Measurements from ENCODE around the gene HLA-DMB.

HLA-DMB gene

DNA sequence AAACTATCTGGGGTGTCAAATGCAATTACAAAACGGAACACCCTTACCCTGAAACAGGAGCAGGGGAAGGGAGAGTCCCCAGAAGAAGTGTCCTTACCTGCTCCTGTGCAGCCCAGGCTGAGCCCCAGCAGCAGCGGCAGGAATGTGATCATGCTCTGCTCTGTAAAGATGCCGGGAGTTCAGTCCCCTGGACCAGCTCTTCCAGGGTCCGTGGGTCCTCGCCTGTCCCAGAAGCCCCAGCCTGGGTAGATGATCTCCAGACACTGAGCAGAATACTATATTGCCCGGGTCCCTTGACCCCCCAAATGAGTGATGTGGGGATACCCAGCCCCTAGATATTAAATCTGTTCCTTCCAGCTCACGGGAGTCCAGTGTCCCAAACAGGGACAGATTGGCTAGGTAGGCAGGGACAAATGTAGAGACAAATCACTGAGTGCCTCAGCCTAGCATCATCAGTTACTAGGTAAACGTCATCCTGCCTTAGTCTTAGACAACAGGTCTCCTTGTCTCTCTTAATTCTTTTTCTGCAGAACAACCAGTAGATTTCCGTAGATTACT lies at the start of gene HLA-DMB:
Gene HLA-DMB, minus strand, starts transcription at position 373 of the 558 bp plus-strand sequence. Its CDS starts 221 bp downstream, at position 152.
- DNase-seq = peak; percentile 72 to 82

DNA sequence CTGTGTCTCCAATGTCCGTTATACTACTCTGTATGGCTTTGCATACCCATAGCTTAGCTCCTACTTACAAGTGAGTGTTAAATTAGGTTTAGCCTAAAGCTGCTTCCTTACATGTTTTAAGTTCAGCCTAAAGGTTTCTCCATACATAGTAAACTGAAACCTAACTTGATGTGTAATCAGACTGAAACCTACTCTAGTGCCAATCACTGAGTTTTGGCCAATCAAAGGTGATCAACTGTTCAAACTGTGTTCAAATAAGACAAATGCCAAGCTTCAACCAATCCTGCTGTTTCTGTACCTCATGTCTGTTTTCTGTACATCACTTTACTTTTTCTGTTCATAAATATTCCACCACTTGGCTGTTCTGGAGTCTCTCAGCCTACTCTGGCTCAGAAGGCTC lies 48.5 kb upstream of the HLA-DMB start:
- no peak for DNase-seq

DNA sequence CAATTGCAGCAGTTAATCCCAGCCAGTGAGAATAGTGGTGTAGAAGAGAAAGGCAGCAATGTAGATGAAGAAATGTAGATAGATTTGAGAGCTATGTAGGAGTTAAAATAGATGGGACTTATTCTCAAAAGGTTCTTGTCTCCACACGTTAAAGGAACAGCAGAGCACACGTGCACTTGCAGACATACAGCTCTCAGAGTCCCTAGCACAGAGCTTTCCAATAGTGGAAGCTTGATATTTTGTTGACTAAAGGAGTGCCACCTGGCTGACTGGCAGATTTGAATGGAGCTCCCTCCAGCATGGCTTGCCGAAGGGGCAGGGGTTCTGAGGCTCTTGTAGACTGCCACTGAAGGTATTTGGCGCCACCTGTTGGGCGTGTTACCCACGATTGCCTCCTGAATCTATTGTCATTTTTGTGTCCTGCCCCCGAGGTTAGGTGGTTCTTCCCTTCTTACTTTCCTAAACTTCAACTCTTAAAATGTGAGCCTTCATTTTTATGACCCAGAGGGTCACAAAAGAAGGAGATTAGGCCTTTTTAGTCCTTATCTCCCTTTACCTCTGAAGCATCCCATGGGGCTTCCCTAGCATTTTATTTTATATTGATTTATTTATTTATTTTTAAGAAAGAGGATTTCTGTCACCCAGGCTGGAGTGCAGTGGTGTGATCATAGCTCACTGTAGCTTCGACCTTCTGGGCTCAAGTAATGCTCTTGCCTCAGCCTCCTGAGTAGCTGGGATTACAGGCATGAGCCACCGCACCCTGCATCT lies 44.0 kb upstream of the HLA-DMB start:
- peak; percentile 88 for DNase-seq

DNA sequence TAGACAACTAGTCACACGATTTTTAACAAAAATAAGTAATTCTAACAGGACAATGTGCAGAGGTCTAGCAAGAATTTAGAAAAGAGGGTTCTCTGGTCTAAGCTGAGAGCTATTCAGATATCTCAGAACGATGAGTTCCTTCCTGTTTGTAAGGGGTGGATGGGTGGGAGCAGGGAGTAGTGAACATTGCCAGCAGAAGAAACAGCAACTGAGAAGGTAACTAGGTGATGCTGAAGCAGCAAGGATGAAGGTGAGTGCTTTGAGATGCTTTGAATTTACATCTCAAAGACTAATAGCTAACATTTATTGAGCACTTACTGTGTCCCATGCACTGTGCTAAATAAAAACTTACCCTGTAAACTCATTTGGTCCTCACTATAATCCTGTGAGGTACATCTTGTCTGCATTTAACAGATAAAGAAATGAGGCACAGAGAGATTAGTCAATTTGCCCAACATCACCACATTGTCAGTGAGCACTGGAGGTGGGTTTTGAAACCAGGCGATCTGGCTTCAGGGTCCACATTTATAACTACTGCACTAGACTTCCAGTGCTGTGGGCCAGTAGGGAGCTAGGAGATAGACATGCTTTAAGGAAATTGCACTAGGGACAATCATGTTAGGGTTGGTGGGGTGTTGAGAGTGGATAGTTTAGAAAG lies 43.3 kb upstream of the HLA-DMB start:
- DNase-seq = peak in 1 of 2 donors; percentile 22

DNA sequence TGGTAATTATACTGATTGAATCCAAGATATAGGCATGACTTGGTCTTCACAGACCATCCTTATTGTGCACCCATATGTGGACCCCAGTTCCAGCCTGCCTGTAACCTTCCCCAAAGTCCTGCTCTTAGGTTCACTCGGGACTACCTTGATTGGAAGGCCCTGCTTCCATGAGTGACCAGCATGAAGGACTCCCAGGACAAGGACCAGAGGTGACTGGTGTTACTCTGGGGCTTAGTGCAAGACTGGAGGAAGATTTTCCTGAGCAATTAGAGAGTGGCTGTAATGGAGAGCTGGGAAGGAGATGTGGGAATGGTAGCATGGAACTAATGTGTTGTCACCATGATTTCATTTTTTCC lies 42.6 kb upstream of the HLA-DMB start:
- DNase-seq = no peak

DNA sequence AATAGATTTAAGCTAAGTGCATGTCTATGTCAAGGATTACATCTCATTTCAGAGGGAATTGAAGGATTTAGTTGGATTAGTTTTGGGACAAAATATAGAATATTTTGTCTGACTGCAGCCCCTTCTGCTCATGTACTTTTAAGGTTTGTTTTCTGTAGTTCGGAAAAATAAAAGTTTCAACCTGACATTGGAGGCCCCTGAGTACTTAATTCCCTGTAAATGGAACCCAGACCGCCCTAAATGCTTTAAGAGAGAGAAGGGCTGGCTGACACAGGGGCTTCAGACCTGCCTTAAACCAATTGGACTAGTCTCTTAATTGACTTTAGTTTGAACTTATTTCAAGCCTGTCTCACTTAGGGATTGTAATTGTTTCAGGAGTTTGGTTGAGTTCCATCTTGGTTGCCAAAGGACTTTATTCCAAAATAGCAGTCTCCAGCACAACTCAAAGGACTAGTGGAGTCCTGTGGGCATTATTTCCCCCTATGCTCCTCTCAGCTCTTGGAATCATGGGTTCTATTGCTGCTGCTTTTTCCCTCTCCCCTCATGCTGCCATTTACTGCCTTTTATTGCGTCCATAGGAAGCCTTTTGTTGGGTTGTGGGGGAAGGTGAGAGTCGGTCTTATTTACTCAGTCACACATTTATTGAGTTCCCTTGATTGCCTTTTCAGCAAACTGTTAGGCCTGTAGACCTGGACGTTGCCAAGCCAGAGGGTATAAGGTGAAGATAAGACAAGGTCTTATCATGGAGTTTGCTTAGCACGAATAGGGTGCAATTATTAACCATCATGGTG lies 42.1 kb upstream of the HLA-DMB start:
- peak in 1 of 2 donors; percentile 31 for DNase-seq

DNA sequence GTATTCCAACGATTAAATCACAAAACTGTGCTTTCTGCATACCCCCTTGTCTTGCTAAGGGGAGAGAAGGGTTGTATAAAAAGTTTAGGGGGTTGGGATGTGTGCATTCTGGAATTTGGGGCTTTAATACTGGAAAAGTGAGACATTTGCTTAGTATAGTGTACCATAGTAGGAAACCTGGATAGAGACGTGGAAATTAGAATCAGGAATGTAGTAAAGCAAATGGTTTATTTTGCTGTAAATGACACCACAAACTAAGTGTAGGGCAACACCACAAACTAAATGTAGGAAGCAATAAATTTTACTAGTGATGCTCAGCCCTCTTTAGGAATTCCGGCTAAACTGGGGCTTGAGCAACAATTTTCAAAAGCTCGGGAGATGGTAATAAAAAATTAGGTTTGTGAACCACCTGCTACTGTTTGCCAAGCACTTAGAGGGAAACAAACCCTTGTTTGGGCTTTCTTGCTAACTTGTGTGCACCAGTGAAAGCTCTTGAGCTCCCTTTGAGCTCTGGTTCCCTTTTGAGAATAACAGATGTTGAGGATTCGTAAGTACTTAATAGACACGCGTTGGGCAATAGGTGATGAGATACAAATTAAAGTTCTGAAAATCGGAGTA lies 41.4 kb upstream of the HLA-DMB start:
- DNase-seq = peak in 1 of 2 donors; percentile 32

DNA sequence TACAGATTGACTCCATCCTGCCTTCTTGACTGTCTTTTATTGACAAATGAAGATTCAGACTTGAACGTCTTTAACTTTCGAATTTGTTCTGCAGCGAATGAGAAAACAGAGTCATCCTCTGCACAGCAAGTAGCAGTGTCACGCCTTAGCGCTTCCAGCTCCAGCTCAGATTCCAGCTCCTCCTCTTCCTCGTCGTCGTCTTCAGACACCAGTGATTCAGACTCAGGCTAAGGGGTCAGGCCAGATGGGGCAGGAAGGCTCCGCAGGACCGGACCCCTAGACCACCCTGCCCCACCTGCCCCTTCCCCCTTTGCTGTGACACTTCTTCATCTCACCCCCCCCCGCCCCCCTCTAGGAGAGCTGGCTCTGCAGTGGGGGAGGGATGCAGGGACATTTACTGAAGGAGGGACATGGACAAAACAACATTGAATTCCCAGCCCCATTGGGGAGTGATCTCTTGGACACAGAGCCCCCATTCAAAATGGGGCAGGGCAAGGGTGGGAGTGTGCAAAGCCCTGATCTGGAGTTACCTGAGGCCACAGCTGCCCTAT lies 39.7 kb upstream of the HLA-DMB start:
- peak in 1 of 2 donors; percentile 24 for DNase-seq

DNA sequence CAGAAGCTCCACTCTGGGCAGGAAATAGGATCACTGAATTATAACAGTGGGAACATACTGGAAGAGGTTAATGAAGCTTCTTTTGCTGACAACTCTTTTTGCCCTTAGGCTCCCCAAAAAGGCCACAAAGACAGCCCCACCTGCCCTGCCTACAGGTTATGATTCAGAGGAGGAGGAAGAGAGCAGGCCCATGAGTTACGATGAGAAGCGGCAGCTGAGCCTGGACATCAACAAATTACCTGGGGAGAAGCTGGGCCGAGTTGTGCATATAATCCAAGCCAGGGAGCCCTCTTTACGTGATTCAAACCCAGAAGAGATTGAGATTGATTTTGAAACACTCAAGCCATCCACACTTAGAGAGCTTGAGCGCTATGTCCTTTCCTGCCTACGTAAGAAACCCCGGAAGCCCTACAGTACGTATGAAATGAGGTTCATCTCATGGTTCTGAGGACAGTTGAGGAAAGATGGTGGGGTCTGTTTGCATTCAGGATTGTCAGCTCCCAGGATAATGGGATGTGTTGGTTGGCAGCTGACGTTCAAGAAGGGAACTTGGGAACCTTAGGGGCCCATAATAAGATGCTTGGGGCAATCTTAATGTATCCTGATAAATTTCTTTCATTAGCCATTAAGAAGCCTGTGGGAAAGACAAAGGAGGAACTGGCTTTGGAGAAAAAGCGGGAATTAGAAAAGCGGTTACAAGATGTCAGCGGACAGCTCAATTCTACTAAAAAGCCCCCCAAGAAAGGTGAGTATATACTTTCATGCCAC lies 39.1 kb upstream of the HLA-DMB start:
- peak in 1 of 2 donors; percentile 5 for DNase-seq

DNA sequence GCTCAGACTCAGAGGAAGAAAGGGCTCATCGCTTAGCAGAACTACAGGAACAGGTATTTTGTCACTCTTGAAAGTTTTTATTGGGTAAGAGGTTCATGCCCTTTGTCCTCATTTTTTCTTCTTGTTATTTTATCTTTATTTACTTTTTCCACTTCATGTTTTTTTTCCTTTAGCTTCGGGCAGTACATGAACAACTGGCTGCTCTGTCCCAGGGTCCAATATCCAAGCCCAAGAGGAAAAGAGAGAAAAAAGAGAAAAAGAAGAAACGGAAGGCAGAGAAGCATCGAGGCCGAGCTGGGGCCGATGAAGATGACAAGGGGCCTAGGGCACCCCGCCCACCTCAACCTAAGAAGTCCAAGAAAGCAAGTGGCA lies 37.1 kb upstream of the HLA-DMB start:
- no peak for DNase-seq

DNA sequence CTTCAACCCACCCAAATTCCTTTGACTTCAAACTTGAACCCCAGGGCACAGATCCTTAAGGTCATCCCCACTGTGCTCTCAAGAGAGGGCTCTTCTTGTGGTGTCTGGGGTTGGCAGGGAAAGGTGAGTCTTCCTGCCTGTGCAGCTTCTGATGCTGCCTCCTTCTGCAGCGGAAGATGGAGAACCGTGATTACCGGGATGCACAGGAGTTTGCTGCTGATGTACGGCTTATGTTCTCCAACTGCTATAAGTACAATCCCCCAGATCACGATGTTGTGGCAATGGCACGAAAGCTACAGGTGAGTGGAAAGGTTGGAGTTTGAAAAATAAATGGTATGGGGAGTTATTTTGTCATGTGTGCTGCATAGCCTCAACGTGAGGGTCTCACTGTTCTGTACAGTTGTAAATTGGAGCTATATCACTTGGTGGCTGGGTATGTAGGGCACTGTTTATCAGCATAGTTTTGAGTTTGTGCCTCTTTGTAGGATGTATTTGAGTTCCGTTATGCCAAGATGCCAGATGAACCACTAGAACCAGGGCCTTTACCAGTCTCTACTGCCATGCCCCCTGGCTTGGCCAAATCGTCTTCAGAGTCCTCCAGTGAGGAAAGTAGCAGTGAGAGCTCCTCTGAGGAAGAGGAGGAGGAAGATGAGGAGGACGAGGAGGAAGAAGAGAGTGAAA lies 36.6 kb upstream of the HLA-DMB start:
- peak in 1 of 2 donors; percentile 5 for DNase-seq

DNA sequence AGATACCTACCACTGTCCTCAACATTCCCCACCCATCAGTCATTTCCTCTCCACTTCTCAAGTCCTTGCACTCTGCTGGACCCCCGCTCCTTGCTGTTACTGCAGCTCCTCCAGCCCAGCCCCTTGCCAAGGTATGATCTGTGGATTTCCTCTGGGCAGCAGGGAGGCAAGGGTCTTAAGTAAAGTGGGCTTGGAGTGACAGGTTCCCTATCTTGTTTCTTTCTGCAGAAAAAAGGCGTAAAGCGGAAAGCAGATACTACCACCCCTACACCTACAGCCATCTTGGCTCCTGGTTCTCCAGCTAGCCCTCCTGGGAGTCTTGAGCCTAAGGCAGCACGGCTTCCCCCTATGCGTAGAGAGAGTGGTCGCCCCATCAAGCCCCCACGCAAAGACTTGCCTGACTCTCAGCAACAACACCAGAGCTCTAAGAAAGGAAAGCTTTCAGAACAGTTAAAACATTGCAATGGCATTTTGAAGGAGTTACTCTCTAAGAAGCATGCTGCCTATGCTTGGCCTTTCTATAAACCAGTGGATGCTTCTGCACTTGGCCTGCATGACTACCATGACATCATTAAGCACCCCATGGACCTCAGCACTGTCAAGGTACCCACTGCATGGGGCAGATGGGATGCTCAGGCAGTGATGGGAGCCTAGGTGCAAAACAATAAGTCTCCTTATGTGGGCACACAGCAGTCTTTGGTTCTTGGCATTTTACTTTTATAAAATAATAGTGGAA lies 35.7 kb upstream of the HLA-DMB start:
- DNase-seq = peak in 1 of 2 donors; percentile 7

DNA sequence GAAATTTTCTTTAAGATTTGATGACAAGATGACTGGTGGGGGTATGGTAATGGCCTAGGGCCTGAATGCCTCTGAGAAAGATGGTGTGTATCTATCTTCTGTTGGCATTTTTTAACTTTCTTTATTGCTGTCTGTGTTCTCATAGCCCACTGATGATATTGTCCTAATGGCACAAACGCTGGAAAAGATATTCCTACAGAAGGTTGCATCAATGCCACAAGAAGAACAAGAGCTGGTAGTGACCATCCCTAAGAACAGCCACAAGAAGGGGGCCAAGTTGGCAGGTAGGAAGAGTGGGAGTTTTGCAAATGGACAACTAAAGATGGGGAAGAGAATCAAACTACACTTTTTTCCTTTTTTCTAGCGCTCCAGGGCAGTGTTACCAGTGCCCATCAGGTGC lies 35.1 kb upstream of the HLA-DMB start:
- no peak for DNase-seq

DNA sequence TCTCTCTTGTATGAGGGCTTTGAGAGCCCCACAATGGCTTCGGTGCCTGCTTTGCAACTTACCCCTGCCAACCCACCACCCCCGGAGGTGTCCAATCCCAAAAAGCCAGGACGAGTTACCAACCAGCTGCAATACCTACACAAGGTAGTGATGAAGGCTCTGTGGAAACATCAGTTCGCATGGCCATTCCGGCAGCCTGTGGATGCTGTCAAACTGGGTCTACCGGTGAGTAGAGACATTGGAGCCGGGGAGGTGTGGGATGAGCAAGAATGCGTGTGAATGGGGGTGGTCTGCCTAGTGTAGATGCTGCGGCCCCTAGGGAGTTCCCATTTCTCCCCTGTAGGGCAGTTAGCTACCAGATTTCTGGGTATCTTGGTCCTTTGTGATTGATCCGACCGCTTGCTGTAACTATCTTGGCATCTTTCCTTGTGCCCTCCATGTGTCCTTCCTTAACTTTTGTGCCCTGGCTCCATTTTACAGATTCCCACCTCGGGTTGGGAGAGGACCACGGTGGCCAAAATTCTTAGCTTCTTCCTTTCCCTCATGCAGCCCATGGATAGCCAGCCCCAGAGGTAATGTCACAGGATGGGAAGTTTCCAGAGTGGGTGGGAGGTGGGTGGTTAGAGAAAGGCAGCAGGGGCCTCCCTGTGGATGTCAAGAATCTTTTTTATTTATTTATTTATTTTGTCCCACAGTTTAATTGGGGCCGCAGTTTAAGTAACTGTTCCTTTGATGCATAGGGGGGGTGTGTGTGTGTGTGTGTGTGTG lies 33.9 kb upstream of the HLA-DMB start:
- DNase-seq = peak in 1 of 2 donors; percentile 10

DNA sequence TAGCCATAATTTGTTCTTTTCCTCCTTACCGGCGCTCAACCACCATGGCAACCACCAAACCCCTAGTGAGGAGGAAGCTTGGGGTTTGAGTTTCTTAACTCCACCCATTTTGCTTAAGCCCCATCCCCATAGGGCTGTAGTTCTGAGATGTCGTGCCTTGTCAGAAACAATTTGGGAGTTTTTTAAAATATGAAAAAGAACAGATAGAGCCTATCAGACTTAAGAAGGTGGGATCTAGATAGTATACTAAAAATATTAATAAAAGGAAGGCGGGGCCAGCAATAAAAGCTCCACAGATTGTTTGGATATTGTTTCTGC lies 33.1 kb upstream of the HLA-DMB start:
- DNase-seq = peak; percentile 44 to 69

DNA sequence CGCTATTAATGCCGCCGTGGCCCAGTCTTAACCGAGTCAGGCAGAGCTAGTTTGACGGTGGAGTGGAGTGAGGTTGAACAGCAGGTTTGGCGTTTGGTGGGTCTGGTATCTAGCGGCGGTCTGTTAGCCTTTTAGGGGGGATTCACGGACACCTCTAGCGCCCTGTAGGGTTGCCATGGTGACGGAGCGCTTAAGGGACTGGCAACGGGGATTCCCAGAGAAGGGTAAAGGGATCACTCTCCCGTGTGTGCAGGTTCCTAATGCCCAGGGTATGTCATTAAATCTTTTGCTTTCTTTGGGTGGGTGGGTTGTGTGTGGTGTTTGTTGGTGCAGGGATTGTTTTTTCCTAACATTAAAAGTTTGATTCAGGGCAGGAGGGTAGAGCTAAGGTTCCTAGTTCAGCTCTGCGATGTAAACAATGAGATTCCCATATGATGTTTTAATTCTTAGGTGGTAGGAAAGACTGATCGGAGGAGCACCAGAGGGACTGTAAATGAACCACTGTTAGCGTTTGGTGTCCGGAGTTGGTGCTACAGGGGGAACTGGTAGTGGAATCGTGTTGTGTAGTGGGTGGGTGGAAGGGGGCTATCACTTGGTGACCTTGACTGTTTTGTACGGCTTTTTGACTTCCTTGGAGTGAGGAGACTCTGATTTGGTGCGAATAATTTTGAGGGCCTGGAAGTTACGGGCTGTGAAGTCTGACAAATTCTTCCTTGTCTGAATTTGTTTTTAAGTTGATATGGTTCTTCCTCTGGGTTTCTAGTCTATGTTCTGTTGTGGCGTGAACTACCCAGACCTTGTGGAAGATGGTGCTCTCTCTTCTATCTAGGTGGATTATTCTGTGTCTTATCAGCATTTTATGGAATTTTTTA lies 32.6 kb upstream of the HLA-DMB start:
- peak; percentile 78 to 79 for DNase-seq

DNA sequence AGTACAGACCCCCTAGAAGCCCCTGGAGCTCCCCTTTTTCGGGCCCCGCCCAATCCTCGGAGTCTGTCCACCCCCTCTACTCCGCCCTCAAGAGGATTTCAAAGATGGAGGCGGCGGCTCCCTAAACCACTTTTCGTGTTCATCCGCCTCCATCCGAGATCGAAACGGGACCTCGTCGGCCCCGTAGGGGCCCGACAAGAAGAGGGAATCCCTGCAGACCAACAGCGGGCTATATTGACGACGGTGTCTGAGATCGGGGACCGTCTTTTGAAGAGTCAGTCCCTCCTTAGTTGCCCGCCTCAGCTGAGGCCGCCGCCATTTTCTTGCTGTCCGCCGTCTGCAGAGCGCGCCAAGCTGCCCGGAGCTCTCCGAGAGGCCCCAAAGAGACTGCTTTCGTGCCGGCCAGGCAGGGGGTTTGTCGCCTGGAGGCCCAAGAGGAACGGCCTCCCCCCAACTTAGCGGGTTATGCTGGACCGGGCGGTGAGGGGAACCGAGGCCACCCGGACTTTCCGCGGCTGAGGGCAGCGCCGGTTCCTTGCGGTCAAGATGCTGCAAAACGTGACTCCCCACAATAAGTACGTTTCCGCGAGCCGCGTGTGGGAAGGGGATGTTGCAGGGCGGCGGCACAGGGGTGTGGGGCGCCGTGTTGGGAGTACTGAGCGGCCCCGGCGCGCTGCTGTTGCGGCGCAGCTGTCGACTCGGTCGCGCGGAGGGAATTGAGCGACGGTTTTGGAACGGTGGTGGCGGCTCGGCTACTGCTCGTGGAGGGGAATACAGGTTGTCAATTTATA lies 31.7 kb upstream of the HLA-DMB start:
- peak; percentile 62 to 68 for DNase-seq
